H1 (cell line): ENCODE results near the gene TCAP. TPM values are rescaled to one million over a fixed set of nuclear protein-coding genes. Genes with fewer than 3 reads are reported as not detected.
A peak's percentile ranks its signal among the peaks of the same experiment; 100 is the strongest.

ENCODE experiments used
- CTCF ChIA-PET: fragments of 300-600 bp; sonication (Branson Sonifier 250); formaldehyde crosslinking; loops from one replicate; lab custom pipeline; 2021; ENCODE audit not compliant: partially characterized antibody; lab: Charles Lee
- POLR2A ChIA-PET: fragments of 300-600 bp; sonication (Branson Sonifier 250); formaldehyde crosslinking; loops from one replicate; lab custom pipeline; 2021; ENCODE audit warnings: inconsistent platforms; ENCODE audit not compliant: partially characterized antibody; lab: Charles Lee
- DNase-seq, 2 experiments: peaks; one replicate each; pipeline versions ENCODE4 v3.0.0 to v3.0.0-alpha.2; 2010 to 2022; ENCODE audit warnings: low spot score in 2 of 2, low read depth in 1 of 2, mixed read lengths in 1 of 2
- FAIRE-seq: peaks from 2 replicates; lab custom pipeline; 2011; peaks lifted over from hg19 to GRCh38; lab: Jason Lieb, UNC
- H2AFZ ChIP-seq: 2 replicates; pipeline ENCODE4 v1.8.1; 2012; ENCODE audit warnings: low read length, inconsistent platforms
- H2AK5ac ChIP-seq: 2 replicates; pipeline ENCODE4 v1.6.1; 2013; ENCODE audit warnings: low read depth, low read length
- H2BK120ac ChIP-seq: replicated peaks from 2 replicates; pipeline ENCODE3; 2013; ENCODE audit warnings: low read depth, low read length, inconsistent platforms
- H2BK12ac ChIP-seq: 2 replicates; pipeline ENCODE4 v1.6.1; 2013; ENCODE audit warnings: low read depth, low read length
- H2BK15ac ChIP-seq: 2 replicates; pipeline ENCODE4 v1.6.1; 2013; ENCODE audit warnings: low read length
- H2BK20ac ChIP-seq: 2 replicates; pipeline ENCODE4 v1.6.1; 2013; ENCODE audit warnings: low read length
- H2BK5ac ChIP-seq: 2 replicates; pipeline ENCODE4 v1.6.1; 2013; ENCODE audit warnings: low read depth, low read length
- H3K14ac ChIP-seq: 2 replicates; pipeline ENCODE4 v1.6.1; 2013; ENCODE audit warnings: inconsistent platforms; ENCODE audit not compliant: insufficient read length
- H3K18ac ChIP-seq: 2 replicates; pipeline ENCODE4 v1.6.1; 2013; ENCODE audit warnings: low read length; ENCODE audit errors: extremely low read depth
- H3K23ac ChIP-seq: 2 replicates; pipeline ENCODE4 v1.6.1; 2013; ENCODE audit warnings: inconsistent platforms; ENCODE audit not compliant: insufficient read length
- H3K23me2 ChIP-seq: 2 replicates; pipeline ENCODE4 v1.6.1; 2013; ENCODE audit warnings: low read depth, low read length
- H3K27ac ChIP-seq: 2 replicates; pipeline ENCODE4 v1.6.1; 2011; ENCODE audit warnings: low read depth, low read length, inconsistent platforms
- H3K27me3 ChIP-seq, 4 experiments: replicated peaks in 1 of 4; 1 replicate in 1 of 4; 2 replicates in 3 of 4; pipeline versions ENCODE4 v1.6.1 to v1.8.1; 2011 to 2013; ENCODE audit warnings: low read length in 3 of 4, mild to moderate bottlenecking in 3 of 4, inconsistent platforms in 2 of 4, mixed read lengths in 2 of 4, moderate library complexity in 1 of 4; ENCODE audit not compliant: control insufficient read depth in 3 of 4, insufficient read depth in 3 of 4; ENCODE audit errors: extremely low read depth in 1 of 4
- H3K36me3 ChIP-seq, 4 experiments: 2 replicates each; pipeline versions ENCODE4 v1.6.1 to v1.8.1; 2011 to 2013; ENCODE audit warnings: mild to moderate bottlenecking in 4 of 4, low read length in 3 of 4, moderate library complexity in 2 of 4, control low read depth in 1 of 4, inconsistent platforms in 1 of 4; ENCODE audit not compliant: insufficient read depth in 4 of 4, control insufficient read depth in 2 of 4
- H3K4ac ChIP-seq: replicated peaks from 2 replicates; pipeline ENCODE3; 2013; ENCODE audit warnings: low read length, low read depth, mixed read lengths, inconsistent platforms; ENCODE audit not compliant: insufficient read length
- H3K4me1 ChIP-seq, 4 experiments: replicated peaks in 1 of 4; 1 replicate in 1 of 4; 2 replicates in 3 of 4; pipeline versions ENCODE4 v1.6.1 to v1.8.1; 2011 to 2013; ENCODE audit warnings: low read length in 3 of 4, inconsistent platforms in 2 of 4, mixed read lengths in 1 of 4; ENCODE audit not compliant: insufficient read depth in 4 of 4, control insufficient read depth in 3 of 4
- H3K4me2 ChIP-seq, 2 experiments: 2 replicates each; pipeline versions ENCODE4 v1.6.1 to v1.8.1; 2011 to 2013; ENCODE audit warnings: low read depth in 2 of 2, low read length in 2 of 2, control low read depth in 1 of 2, inconsistent platforms in 1 of 2, mild to moderate bottlenecking in 1 of 2; ENCODE audit not compliant: insufficient read depth in 1 of 2
- H3K4me3 ChIP-seq, 4 experiments: fragments of 200-600, 300-600 bp in 1 of 4; sonication (generic), shearing (Covaris generic), sonication (Bioruptor Twin) in 1 of 4; 2 replicates each; pipeline versions ENCODE4 v1.5.1 to v1.8.1; 2011 to 2016; ENCODE audit warnings: low read length in 4 of 4, low read depth in 3 of 4, control low read depth in 2 of 4, inconsistent platforms in 2 of 4, mild to moderate bottlenecking in 2 of 4, mixed read lengths in 1 of 4, moderate library complexity in 1 of 4; ENCODE audit not compliant: insufficient read depth in 2 of 4; ENCODE audit errors: extremely low read depth in 1 of 4
- H3K56ac ChIP-seq: replicated peaks from 2 replicates; pipeline ENCODE3; 2013; ENCODE audit warnings: low read depth, mild to moderate bottlenecking, mixed read lengths, low read length, inconsistent platforms; ENCODE audit not compliant: insufficient read length
- H3K79me1 ChIP-seq: 2 replicates; pipeline ENCODE4 v1.6.1; 2013; ENCODE audit warnings: low read depth, low read length, control low read depth
- H3K79me2 ChIP-seq, 2 experiments: 2 replicates each; pipeline versions ENCODE4 v1.6.1 to v1.8.1; 2012 to 2013; ENCODE audit warnings: low read length in 2 of 2, mild to moderate bottlenecking in 2 of 2, inconsistent platforms in 1 of 2; ENCODE audit not compliant: insufficient read depth in 2 of 2, control insufficient read depth in 1 of 2
- H3K9ac ChIP-seq, 4 experiments: replicated peaks in 1 of 4; 1 replicate in 1 of 4; 2 replicates in 3 of 4; pipeline versions ENCODE4 v1.6.1 to v1.8.1; 2011 to 2013; ENCODE audit warnings: low read depth in 3 of 4, low read length in 3 of 4, control low read depth in 2 of 4, mild to moderate bottlenecking in 2 of 4, moderate library complexity in 2 of 4, inconsistent platforms in 1 of 4; ENCODE audit errors: extremely low read depth in 1 of 4
- H3K9me3 ChIP-seq, 2 experiments: 2 replicates each; pipeline versions ENCODE4 v1.6.1 to v1.8.1; 2012 to 2013; ENCODE audit warnings: mild to moderate bottlenecking in 2 of 2, moderate library complexity in 2 of 2, control low read depth in 1 of 2, inconsistent platforms in 1 of 2, low read depth in 1 of 2, low read length in 1 of 2, mixed read lengths in 1 of 2; ENCODE audit not compliant: insufficient read depth in 2 of 2
- H4K20me1 ChIP-seq, 2 experiments: replicated peaks in 1 of 2; 2 replicates each; pipeline versions ENCODE3 to v1.8.1; 2011 to 2013; ENCODE audit warnings: inconsistent platforms in 2 of 2, low read length in 2 of 2, mild to moderate bottlenecking in 1 of 2; ENCODE audit not compliant: insufficient read depth in 2 of 2, control insufficient read depth in 1 of 2
- H4K5ac ChIP-seq: 2 replicates; pipeline ENCODE4 v1.6.1; 2013; ENCODE audit warnings: low read length, low read depth, mixed read lengths, inconsistent platforms; ENCODE audit not compliant: insufficient read length
- H4K8ac ChIP-seq: 2 replicates; pipeline ENCODE4 v1.8.0; 2013; ENCODE audit warnings: mild to moderate bottlenecking, moderate library complexity, low read length, inconsistent platforms; ENCODE audit not compliant: insufficient read depth; ENCODE audit errors: extremely low read depth
- H4K91ac ChIP-seq: replicated peaks from 2 replicates; pipeline ENCODE3; 2013; ENCODE audit warnings: low read length, mixed read lengths, inconsistent platforms; ENCODE audit not compliant: insufficient read length
- BCL11A ChIP-seq, 2 experiments: IDR thresholded peaks; one replicate each; pipeline ENCODE4 v1.6.1; 2011; ENCODE audit warnings: low read depth in 2 of 2, low read length in 2 of 2, mild to moderate bottlenecking in 2 of 2
- CHD1 ChIP-seq: IDR thresholded peaks from 2 replicates; pipeline ENCODE4 v1.6.1; 2012; ENCODE audit warnings: low read depth, low read length, improper control_type of control experiment
- CHD2 ChIP-seq: IDR thresholded peaks from 2 replicates; pipeline ENCODE4 v1.6.1; 2012; ENCODE audit warnings: low read length, improper control_type of control experiment
- SIRT6 ChIP-seq: IDR thresholded peaks from one replicate; pipeline ENCODE4 v1.7.1; 2012; ENCODE audit warnings: low read length, inconsistent platforms
- TCF12 ChIP-seq: IDR thresholded peaks from 2 replicates; pipeline ENCODE4 v1.6.1; 2011; ENCODE audit warnings: low read depth, mild to moderate bottlenecking, low read length
- YY1 ChIP-seq: IDR thresholded peaks from 2 replicates; pipeline ENCODE4 v1.6.1; 2011; ENCODE audit warnings: low read depth, mild to moderate bottlenecking, low read length
- ZNF274 ChIP-seq: IDR thresholded peaks from 2 replicates; pipeline ENCODE4 v1.7.0; 2012; ENCODE audit warnings: low read length, borderline replicate concordance; ENCODE audit errors: extremely low read depth
- WGBS, 2 experiments: shearing (Covaris generic) in 1 of 2; methylation state at CpG; one replicate each; pipeline versions ENCODE4 v1.1.6 to v1.1.7; 2013 to 2015; ENCODE audit warnings: low lambda C conversion rate in 2 of 2, mixed read lengths in 2 of 2, inconsistent platforms in 1 of 2, low coverage in 1 of 2, missing lambda C conversion rate in 1 of 2; ENCODE audit not compliant: insufficient replicate concordance in 2 of 2, insufficient coverage in 1 of 2, insufficient read length in 1 of 2; ENCODE audit errors: extremely low coverage in 1 of 2, missing lambda C conversion rate in 1 of 2; 5-methylcytosine and 5-hydroxymethylcytosine counted together
- polyA plus RNA-seq, 7 experiments: library from polyadenylated mRNA; depleted of rRNA in 3 of 7; stranded (reverse) in 5 of 7; unstranded in 2 of 7; fragments of >200 nt in 5 of 7; fragments of 200-250 nt in 2 of 7; gene quantifications; 1 replicate in 5 of 7; 2 replicates in 1 of 7; 4 replicates in 1 of 7; pipeline versions ENCODE4 v1.2.1 to v1.2.3, GENCODE V29; 2011 to 2013; ENCODE audit warnings: missing spikeins in 2 of 7, mixed read lengths in 2 of 7
- total RNA-seq: library from RNA; stranded (reverse); fragmentation: NEBNext Ultra II Directional; extraction: Animal tissue kit (Norgen Biotek cat#: 25700); gene quantifications from 2 replicates; pipeline ENCODE4 v1.2.1, GENCODE V29; 2021
- TF ChIP-seq, protein P1 (sequence below), 3 experiments: IDR thresholded peaks; 1 replicate in 2 of 3; 2 replicates in 1 of 3; pipeline versions ENCODE4 v1.5.1 to v1.6.1; 2011; ENCODE audit warnings: low read length in 3 of 3, mild to moderate bottlenecking in 3 of 3, inconsistent platforms in 2 of 3, low read depth in 1 of 3, moderate library complexity in 1 of 3; ENCODE audit not compliant: insufficient read depth in 1 of 3; ENCODE audit errors: control extremely low read depth in 1 of 3

Gene TCAP
- total and polyA plus RNA-seq, 2 of the 8 experiments (the other 6 are each of a cell fraction or from before 2014, with no cell fraction given), result 0.82 to 1.4 TPM

DNA sequence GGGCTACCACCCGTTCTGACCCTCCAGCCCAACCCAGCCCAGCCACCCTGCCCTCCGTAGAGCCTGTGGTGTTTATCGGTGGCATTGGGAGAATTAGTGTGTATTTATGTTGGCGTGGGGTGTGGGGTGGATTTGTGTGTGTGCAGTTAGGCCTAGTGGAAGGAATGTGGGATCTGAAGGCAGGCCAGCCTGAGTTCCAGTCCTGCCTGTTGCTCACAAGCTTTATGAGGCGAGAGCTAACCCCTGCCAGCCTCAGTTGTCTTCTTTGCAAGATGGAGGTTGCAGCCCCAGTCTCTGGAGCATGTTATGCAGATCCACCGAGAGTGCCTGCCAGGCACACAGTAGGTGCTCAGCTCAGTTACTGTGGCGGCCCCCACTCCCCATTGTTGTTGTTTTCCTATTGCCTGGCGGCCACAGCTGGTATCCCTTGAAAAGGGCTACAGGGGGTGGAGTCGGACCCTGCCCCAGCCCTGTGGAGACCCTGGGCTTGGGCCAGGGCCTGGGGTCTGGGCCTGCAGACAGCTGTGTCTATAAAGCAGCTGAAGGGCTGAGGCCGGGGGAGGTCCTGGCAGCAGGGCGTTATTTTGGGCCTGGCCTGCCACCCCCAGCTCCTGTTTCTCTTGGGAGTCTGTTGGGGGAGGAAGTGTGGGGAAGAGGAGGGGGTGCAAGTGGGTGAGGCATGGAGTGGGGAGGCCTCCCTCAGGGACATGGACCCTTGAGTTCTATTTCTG lies 39.8 kb downstream of the TCAP start:
- DNase-seq, result peak in 1 of 2 experiments; percentile 63
- Histone ChIP-seq H2BK12ac (0 out of 2 replicates have a peak overlapping the region, but pooled peaks have one; percentile 75), H3K4me2 (peak overlapping the region; percentile 63 to 88), H3K23me2 (peaks cover 9% of the 10 kb centered on the region), H2BK120ac (no peak overlapping the region), H3K79me1 (peaks cover 22% of the 10 kb centered on the region), H4K91ac (peak overlapping the region; percentile 75), H3K56ac (no peak overlapping the region), H3K18ac (peak overlapping the region; percentile 75; the same call in 1 of the 2 replicates), H3K14ac (no peak overlapping the region), H2BK5ac (peak overlapping the region; percentile 67), H3K27me3 (no peaks in the 10 kb centered on the region), H3K9ac (peak overlapping the region in 3 of 4 experiments; percentile 45 to 53 (median 52); a peak in 5 of 7 replicates), H4K20me1 (peaks cover 26 to 39% of the 10 kb centered on the region in 2 experiments), H4K8ac (no peak overlapping the region; the same call in 1 of the 2 replicates), H3K4ac (peak overlapping the region; percentile 59), H4K5ac (peak overlapping the region; percentile 28), H3K4me1 (peaks cover 12 to 43% (median 26%) of the 10 kb centered on the region in 4 experiments), H3K23ac (no peak overlapping the region), H3K4me3 (peak overlapping the region in 1 of 4 experiments; percentile 26; a peak in 4 of 8 replicates), H2BK15ac (0 out of 2 replicates have a peak overlapping the region, but pooled peaks have one; percentile 81), H2AFZ (no peak overlapping the region), H3K79me2 (peaks cover 42 to 96% of the 10 kb centered on the region in 2 experiments), H3K9me3 (no peaks in the 10 kb centered on the region), H2BK20ac (no peak overlapping the region), H2AK5ac (peak overlapping the region; percentile 2; the same call in 1 of the 2 replicates), H3K36me3 (peaks cover 14 to 35% (median 27%) of the 10 kb centered on the region in 4 experiments), H3K27ac (peak overlapping the region; percentile 72)
- CTCF ChIA-PET, result interaction anchor here (0.6 to 52.4 kb wide), 16 partner anchors 9 to 71 kb away, joined by 3 to 1885 read pairs (median 4); partner anchors contain the start of genes GRB7, MIEN1, PPP1R1B and STARD3
- POLR2A ChIA-PET, result interaction anchor here (0.9 to 38.1 kb wide), 9 partner anchors 10 to 254 kb away, joined by 3 to 708 read pairs (median 6); partner anchors contain the start of genes MED1, MIEN1, PGAP3 and PNMT
- no peak for FAIRE-seq
- 53% methylated on average over 11 of the region's 11 CpGs; no CpG with 5 or more reads in 1 of the 2 experiments for WGBS, 2 experiments
- TF ChIP-seq YY1, result peak; percentile 77
- TF ChIP-seq CHD2, result no peak
- no peak for TF ChIP-seq SIRT6
- TF ChIP-seq TCF12, result no peak
- TF ChIP-seq CHD1, result no peak
- TF ChIP-seq BCL11A (IDR thresholded peaks at IDR 0.05; ENCODE audit: low read depth in 2 of 2, low read length in 2 of 2), result no peak
- TF ChIP-seq, protein P1, sequence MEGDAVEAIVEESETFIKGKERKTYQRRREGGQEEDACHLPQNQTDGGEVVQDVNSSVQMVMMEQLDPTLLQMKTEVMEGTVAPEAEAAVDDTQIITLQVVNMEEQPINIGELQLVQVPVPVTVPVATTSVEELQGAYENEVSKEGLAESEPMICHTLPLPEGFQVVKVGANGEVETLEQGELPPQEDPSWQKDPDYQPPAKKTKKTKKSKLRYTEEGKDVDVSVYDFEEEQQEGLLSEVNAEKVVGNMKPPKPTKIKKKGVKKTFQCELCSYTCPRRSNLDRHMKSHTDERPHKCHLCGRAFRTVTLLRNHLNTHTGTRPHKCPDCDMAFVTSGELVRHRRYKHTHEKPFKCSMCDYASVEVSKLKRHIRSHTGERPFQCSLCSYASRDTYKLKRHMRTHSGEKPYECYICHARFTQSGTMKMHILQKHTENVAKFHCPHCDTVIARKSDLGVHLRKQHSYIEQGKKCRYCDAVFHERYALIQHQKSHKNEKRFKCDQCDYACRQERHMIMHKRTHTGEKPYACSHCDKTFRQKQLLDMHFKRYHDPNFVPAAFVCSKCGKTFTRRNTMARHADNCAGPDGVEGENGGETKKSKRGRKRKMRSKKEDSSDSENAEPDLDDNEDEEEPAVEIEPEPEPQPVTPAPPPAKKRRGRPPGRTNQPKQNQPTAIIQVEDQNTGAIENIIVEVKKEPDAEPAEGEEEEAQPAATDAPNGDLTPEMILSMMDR (IDR thresholded peaks at IDR 0.05; ENCODE audit: control extremely low read depth in 1 of 3, insufficient read depth in 1 of 3, low read depth in 1 of 3, low read length in 3 of 3), result peak in 1 of 3 experiments; percentile 10; a peak in 1 of 4 replicates
- TF ChIP-seq ZNF274, result no peak
